Loucy (cell line): Measurements from ENCODE around the gene EIF3M.
A peak's percentile ranks its signal among the peaks of the same experiment; 100 is the strongest.

Experiments
- H2AFZ ChIP-seq: fragments of 200-600 bp; sonication (generic); 2 replicates; pipeline ENCODE4 v1.6.0; 2016; ENCODE audit warnings: antibody characterized with exemption, mild to moderate bottlenecking, low read length, moderate library complexity
- H3F3A ChIP-seq: fragments of 200-600 bp; 2 replicates; pipeline ENCODE4 v1.6.0; 2016; ENCODE audit warnings: antibody characterized with exemption, low read depth, mild to moderate bottlenecking
- H3K27me3 ChIP-seq: fragments of 200-600 bp; sonication (generic); 2 replicates; pipeline ENCODE4 v1.6.1; 2014; ENCODE audit warnings: low read length, mild to moderate bottlenecking; ENCODE audit not compliant: insufficient read depth, poor library complexity, severe bottlenecking
- H3K36me3 ChIP-seq: fragments of 200-600 bp; sonication (generic); 2 replicates; pipeline ENCODE4 v1.6.1; 2016; ENCODE audit warnings: low read length; ENCODE audit not compliant: insufficient read depth
- H3K4me1 ChIP-seq: fragments of 200-600 bp; sonication (generic); 2 replicates; pipeline ENCODE4 v1.5.1; 2014; ENCODE audit warnings: low read length, mild to moderate bottlenecking; ENCODE audit not compliant: insufficient read depth, poor library complexity, severe bottlenecking
- H3K4me2 ChIP-seq: fragments of 200-600 bp; sonication (generic); 2 replicates; pipeline ENCODE4 v1.6.0; 2014; ENCODE audit warnings: antibody characterized with exemption, low read length, low read depth, mild to moderate bottlenecking; ENCODE audit not compliant: poor library complexity, severe bottlenecking
- H3K4me3 ChIP-seq: fragments of 200-600 bp; sonication (generic); 2 replicates; pipeline ENCODE4 v1.5.1; 2014; ENCODE audit warnings: low read length, mild to moderate bottlenecking, mixed read lengths; ENCODE audit not compliant: poor library complexity, severe bottlenecking
- H3K79me2 ChIP-seq: fragments of 200-600 bp; sonication (generic); 2 replicates; pipeline ENCODE4 v1.6.1; 2014; ENCODE audit warnings: low read length; ENCODE audit not compliant: insufficient read depth
- H3K9ac ChIP-seq: fragments of 200-600 bp; sonication (generic); 2 replicates; pipeline ENCODE4 v1.6.0; 2014; ENCODE audit warnings: mild to moderate bottlenecking, low read depth, low read length, moderate library complexity; ENCODE audit not compliant: poor library complexity, severe bottlenecking
- H3K9me2 ChIP-seq: fragments of 200-600 bp; sonication (generic); replicated peaks from 2 replicates; pipeline ENCODE4 v1.6.1; 2016; ENCODE audit warnings: low read depth, low read length, mixed read lengths
- H3K9me3 ChIP-seq: fragments of 200-600 bp; sonication (generic); 2 replicates; pipeline ENCODE4 v1.6.1; 2014; ENCODE audit warnings: mild to moderate bottlenecking, antibody characterized with exemption, low read length, low read depth; ENCODE audit not compliant: insufficient read depth
- H4K20me1 ChIP-seq: fragments of 200-600 bp; sonication (generic); 2 replicates; pipeline ENCODE4 v1.6.0; 2014; ENCODE audit warnings: antibody characterized with exemption, low read length, mild to moderate bottlenecking; ENCODE audit not compliant: insufficient read depth, poor library complexity, severe bottlenecking
- CTCF ChIP-seq: fragments of 200-600 bp; sonication (generic); conservative IDR thresholded peaks from 2 replicates; pipeline ENCODE4 v1.5.1; 2014; ENCODE audit warnings: mild to moderate bottlenecking, antibody characterized with exemption, low read length
- EZH2phosphoT487 ChIP-seq: fragments of 200-600 bp; IDR thresholded peaks from 2 replicates; pipeline ENCODE4 v1.6.1; 2018; ENCODE audit warnings: antibody characterized with exemption, mild to moderate bottlenecking, moderate library complexity, borderline replicate concordance

The EIF3M gene

GRCh38 chr11:32613500-32614151 is 30.0 kb downstream of the EIF3M start:
- H3K9me3 ChIP-seq, result no peaks in the 10 kb centered on the region; the same call in 1 of the 2 replicates
- no peaks in the 10 kb centered on the region for H3K9me2 ChIP-seq
- no peak overlapping the region for H2AFZ ChIP-seq
- no peaks in the 10 kb centered on the region for H3K36me3 ChIP-seq
- H3K4me3 ChIP-seq, result no peak overlapping the region
- no peaks in the 10 kb centered on the region for H3K27me3 ChIP-seq
- no peaks in the 10 kb centered on the region for H4K20me1 ChIP-seq
- H3K4me1 ChIP-seq, result peaks cover 9% of the 10 kb centered on the region
- no peaks in the 10 kb centered on the region for H3F3A ChIP-seq
- no peak overlapping the region for H3K4me2 ChIP-seq
- TF ChIP-seq CTCF (no peak), EZH2phosphoT487 (no peak)
- no peak overlapping the region for H3K9ac ChIP-seq
- H3K79me2 ChIP-seq, result no peaks in the 10 kb centered on the region

- Histone ChIP-seq H4K20me1 (no peaks in the 10 kb centered on the region), H3K4me3 (no peak overlapping the region), H3K27me3 (no peaks in the 10 kb centered on the region), H3K9ac (no peak overlapping the region), H3K4me2 (no peak overlapping the region), H3K4me1 (peaks cover 9% of the 10 kb centered on the region), H3K9me3 (no peaks in the 10 kb centered on the region), H3K9me2 (no peaks in the 10 kb centered on the region), H3K36me3 (no peaks in the 10 kb centered on the region), H3F3A (no peaks in the 10 kb centered on the region), H3K79me2 (no peaks in the 10 kb centered on the region), H2AFZ (no peak overlapping the region)
- TF ChIP-seq CTCF (peak; percentile 76), EZH2phosphoT487 (no peak)
These were observed 31.8 kb downstream of the EIF3M start for GRCh38 chr11:32615422-32615821.

- Histone ChIP-seq H3K9me2 (no peaks in the 10 kb centered on the region), H3K79me2 (no peaks in the 10 kb centered on the region), H4K20me1 (no peaks in the 10 kb centered on the region), H3K9me3 (no peaks in the 10 kb centered on the region), H3K36me3 (no peaks in the 10 kb centered on the region), H3F3A (no peaks in the 10 kb centered on the region), H2AFZ (no peak overlapping the region), H3K4me1 (peaks cover 9% of the 10 kb centered on the region), H3K9ac (no peak overlapping the region), H3K4me3 (no peak overlapping the region), H3K4me2 (no peak overlapping the region), H3K27me3 (no peaks in the 10 kb centered on the region)
- TF ChIP-seq EZH2phosphoT487 (no peak), CTCF (no peak)
These were observed 33.3 kb downstream of the EIF3M start for GRCh38 chr11:32616903-32617302.
